Rectal smooth muscle tissue (tissue), 1 donor: Measurements from ENCODE around the gene PTPRA.

Experiments
- H3K27ac ChIP-seq: one replicate; pipeline ENCODE4 v1.7.0; 2013; ENCODE audit warnings: low read depth, low read length, inconsistent platforms
- H3K27me3 ChIP-seq: one replicate; pipeline ENCODE4 v1.7.0; 2013; ENCODE audit warnings: low read length; ENCODE audit not compliant: control insufficient read depth, insufficient read depth
- H3K36me3 ChIP-seq: one replicate; pipeline ENCODE4 v1.7.0; 2013; ENCODE audit warnings: low read length; ENCODE audit not compliant: control insufficient read depth, insufficient read depth
- H3K4me1 ChIP-seq: one replicate; pipeline ENCODE4 v1.7.0; 2013; ENCODE audit warnings: low read length; ENCODE audit not compliant: control insufficient read depth, insufficient read depth
- H3K4me3 ChIP-seq: one replicate; pipeline ENCODE4 v1.7.0; 2013; ENCODE audit warnings: low read length
- H3K9ac ChIP-seq: one replicate; pipeline ENCODE4 v1.7.0; 2013; ENCODE audit warnings: low read length

Gene PTPRA

DNA sequence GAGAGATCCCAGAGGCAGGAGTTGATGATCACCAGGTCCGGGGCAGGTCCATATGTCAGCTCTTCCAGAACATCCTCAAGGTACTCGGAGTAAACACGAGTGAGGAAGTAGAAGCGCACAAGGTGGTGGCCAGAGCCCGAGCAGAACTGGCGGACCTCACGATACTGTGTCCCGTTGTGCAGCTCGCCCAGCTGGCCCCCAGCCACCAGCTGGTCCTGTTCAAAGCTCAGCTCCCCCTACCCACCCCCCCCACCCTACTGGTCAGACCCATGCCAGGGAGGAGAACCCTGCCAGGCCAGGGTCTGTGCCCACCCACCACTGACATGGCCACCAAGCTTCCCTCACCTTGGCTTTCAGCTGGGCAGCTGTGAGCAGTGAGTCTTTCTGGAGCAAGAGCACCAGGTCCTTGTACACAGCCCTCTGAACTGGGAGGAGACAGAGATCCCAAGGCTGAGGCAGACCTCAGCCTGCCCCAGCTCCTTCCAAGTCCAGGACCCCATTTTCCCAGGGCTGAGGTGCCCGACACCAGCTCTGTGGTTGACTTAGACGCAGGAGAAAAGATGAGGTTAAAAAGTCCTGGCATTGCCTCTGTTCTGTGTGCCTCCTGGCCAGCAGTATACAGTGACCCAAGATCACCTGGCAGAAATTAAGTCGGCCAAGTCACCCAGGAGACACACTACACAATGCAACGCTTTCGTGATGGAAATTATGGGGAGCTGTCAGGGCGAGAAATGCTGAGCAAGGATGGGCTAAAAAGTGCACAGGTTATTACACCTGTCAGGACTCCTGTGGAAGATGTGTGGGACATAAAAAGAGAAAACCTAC lies 34.2 kb upstream of the PTPRA start:
- Histone ChIP-seq H3K36me3 (no peaks in the 10 kb centered on the region), H3K4me1 (peaks cover 3% of the 10 kb centered on the region), H3K27ac (no peak overlapping the region), H3K27me3 (no peaks in the 10 kb centered on the region), H3K9ac (no peak overlapping the region), H3K4me3 (no peak overlapping the region)

DNA sequence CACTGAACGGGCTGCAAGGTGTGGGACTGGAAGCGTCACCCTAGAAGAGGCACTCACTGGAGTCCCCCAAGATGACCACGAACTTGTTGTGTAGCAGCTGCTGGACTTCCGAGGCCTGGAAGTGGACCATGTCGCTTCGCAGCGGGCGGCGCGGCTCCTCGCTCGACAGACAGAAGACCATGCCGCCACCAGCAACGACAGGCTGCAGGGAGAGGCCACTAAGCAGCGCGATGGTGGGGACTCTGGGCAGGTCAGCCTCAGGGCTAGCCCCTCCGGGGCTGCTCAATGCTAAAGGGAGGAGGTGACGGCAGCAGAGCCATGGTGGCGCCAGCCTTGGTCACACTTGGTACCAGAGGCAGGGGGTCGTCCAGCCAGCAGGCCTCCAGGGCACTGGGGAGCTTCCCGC lies 33.5 kb upstream of the PTPRA start:
- peak overlapping the region; percentile 91 for H3K4me3 ChIP-seq
- H3K9ac ChIP-seq: peak overlapping the region; percentile 99
- H3K36me3 ChIP-seq: no peaks in the 10 kb centered on the region
- no peaks in the 10 kb centered on the region for H3K27me3 ChIP-seq
- H3K27ac ChIP-seq: peak overlapping the region; percentile 96
- peaks cover 3% of the 10 kb centered on the region for H3K4me1 ChIP-seq

DNA sequence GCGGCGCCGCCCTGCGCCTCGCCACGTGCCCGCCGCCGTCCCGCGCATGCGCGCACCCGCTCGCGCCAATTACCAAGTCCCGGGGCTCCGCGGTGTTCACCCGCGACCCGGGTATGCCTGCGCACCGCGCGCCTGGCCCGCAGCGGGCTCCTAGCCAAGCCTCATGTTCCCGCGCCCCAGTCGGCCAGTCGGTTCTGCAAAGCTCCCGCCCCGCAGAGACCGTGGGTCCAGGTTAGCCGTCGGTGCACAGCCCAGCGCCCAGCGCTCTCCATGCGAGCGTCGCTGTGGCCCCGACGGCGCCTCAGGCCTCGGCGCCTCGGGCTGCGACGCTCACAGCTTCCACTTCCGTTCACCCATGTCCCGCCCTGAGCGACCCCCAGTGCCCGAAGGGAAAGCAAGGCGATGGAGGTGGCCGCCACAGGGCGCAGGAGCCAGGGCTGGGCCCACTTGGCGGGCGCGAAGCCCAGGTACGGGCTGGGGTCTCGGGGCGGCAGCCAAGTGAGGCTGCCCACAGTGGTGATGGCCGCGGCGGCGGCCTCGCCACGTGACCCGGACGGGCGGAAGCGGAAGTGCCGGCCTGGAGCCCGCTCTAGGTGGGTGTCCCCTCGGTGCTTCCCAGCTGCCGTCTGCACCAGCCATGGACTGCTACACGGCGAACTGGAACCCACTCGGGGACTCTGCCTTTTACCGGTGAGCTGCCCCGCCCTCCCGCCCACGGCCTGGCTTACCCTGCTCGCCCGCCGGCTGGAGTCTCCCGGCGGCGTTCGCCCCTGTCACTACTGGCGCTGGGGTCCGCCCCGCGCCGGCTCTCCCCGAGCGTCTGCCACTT lies 32.9 kb upstream of the PTPRA start, which contains the start of the genes PCED1A and VPS16:
Gene PCED1A (minus strand): TSS at position 518 of the 829 bp plus-strand sequence. CDS start 743 bp downstream, outside the sequence.
Gene VPS16 (plus strand): TSS at position 608 of the 829 bp plus-strand sequence. CDS start 30 bp downstream, at position 638.
- Histone ChIP-seq H3K27ac (peak within 1 kb of the TSS; percentile 96), H3K9ac (peak within 1 kb of the TSS; percentile 99), H3K4me3 (peak within 1 kb of the TSS; percentile 91), H3K36me3 (no peaks in the 10 kb centered on the region), H3K27me3 (no peaks in the 10 kb centered on the region), H3K4me1 (peaks cover 3% of the 10 kb centered on the region)

DNA sequence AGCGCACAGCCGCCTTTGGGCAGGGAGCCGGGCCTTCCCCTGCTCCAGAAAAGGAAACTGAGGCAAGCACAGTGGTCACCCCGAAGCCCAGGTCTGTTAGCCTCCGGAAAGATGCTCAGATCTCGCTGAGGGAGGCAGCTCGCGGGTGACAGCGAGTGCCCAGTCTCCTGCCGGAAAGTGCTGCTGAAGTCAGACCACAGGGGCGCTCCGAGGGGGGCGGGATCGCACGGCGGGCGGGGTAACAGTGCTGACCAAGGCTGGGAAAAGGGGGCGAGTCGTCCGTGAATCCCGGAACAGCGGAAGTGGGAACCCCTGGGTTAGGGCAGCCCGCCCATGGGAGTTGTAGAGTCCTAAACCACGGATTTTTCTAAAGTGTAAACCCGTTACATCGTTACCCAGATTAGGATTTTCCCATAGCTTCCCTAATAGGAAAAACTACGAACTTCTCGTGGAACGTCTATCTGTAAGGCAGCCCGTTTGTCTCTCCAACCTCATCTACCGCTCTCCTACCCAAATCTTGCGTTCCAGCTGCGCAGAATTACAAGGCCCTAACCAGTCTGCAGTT lies 32.2 kb upstream of the PTPRA start:
- H3K36me3 ChIP-seq: no peaks in the 10 kb centered on the region
- peaks cover 3% of the 10 kb centered on the region for H3K4me1 ChIP-seq
- H3K27ac ChIP-seq: peak overlapping the region; percentile 72
- H3K4me3 ChIP-seq: peak overlapping the region; percentile 91
- no peaks in the 10 kb centered on the region for H3K27me3 ChIP-seq
- peak overlapping the region; percentile 58 for H3K9ac ChIP-seq

DNA sequence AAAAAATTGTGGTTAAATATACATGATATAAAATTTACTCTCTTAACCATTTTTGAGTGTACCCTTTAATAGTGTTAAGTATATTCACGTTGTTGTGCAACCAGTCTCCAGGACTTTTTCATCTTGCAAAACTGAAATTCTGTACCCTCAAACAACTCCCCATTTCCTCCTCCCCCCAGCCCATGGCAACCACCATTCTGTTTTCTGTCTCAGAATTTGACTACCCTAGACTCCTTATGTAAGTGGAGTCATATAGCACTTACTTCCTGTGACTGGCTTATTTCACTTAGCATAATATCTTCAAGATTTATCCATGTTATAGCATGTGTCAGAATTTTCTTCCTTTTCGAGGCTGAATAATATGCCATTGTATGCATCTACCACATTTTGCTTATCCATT lies 27.7 kb upstream of the PTPRA start:
- Histone ChIP-seq H3K27ac (no peak overlapping the region), H3K36me3 (no peaks in the 10 kb centered on the region), H3K9ac (no peak overlapping the region), H3K4me1 (peaks cover 3% of the 10 kb centered on the region), H3K4me3 (no peak overlapping the region), H3K27me3 (no peaks in the 10 kb centered on the region)

DNA sequence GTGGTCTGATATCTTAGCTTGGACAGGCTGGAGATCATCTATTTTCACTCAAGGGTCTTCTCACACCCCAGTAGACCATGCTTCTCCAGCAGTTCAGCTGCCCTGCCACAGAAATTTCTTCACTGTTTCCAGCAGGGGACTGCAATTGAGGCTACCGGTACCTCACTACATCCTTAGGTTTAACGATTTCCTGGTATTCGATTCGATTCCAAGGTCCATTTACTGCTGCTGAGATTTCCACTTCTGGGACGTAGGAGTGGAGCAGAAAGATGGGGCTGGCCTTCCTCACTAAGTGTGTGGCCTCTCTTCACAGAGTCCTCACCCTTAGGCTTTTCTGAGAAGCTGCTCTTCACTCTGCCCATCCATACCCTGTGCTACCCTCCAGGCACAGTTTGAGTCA lies 26.6 kb upstream of the PTPRA start:
- H3K27ac ChIP-seq: no peak overlapping the region
- H3K27me3 ChIP-seq: no peaks in the 10 kb centered on the region
- no peaks in the 10 kb centered on the region for H3K4me1 ChIP-seq
- no peak overlapping the region for H3K9ac ChIP-seq
- no peaks in the 10 kb centered on the region for H3K36me3 ChIP-seq
- no peak overlapping the region for H3K4me3 ChIP-seq

DNA sequence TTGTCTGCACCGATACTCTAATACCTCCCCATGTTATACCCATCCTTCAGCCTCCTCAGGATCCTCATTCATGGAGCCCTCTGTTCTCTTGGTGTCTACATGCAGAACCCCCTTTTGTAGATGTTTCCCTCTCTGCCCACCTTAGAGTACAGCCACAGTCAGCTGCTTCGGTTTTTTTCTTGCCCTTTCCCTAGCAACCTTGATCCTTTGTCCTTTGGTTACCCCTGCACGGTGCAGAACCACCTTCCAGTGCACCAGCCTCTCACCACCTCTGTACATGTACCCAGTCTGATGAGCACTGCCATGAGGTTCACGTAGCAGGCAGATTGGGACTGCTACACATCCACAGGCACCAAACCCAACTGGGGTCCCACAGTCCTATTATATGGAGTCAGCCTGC lies 25.5 kb upstream of the PTPRA start:
- Histone ChIP-seq H3K9ac (no peak overlapping the region), H3K4me1 (no peaks in the 10 kb centered on the region)

DNA sequence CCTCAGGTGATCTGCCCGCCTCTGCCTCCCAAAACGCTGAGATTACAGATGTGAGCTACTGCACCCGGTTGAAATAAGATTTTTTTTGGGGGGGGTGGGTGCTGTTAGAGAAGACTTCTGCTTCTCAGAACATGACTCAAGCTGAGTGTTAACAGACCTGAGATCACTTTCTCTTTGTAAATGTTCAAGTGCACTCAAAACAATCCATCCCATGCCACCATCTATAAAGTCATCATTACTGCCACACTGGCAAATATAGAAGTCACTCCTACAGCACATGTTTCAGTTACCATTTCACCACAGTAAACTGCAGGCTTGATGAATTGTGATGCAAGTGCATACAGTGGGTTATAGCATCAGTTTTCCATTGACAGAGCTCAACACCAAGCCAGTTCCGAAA lies 23.8 kb upstream of the PTPRA start:
- H3K9ac ChIP-seq: no peak overlapping the region
- no peaks in the 10 kb centered on the region for H3K36me3 ChIP-seq
- H3K4me3 ChIP-seq: no peak overlapping the region
- H3K4me1 ChIP-seq: no peaks in the 10 kb centered on the region
- H3K27me3 ChIP-seq: no peaks in the 10 kb centered on the region
- H3K27ac ChIP-seq: no peak overlapping the region

More for the DNA sequence above, 25.5 kb upstream of the PTPRA start:
- H3K36me3 ChIP-seq: no peaks in the 10 kb centered on the region
- no peak overlapping the region for H3K4me3 ChIP-seq
- H3K27ac ChIP-seq: no peak overlapping the region
- no peaks in the 10 kb centered on the region for H3K27me3 ChIP-seq

DNA sequence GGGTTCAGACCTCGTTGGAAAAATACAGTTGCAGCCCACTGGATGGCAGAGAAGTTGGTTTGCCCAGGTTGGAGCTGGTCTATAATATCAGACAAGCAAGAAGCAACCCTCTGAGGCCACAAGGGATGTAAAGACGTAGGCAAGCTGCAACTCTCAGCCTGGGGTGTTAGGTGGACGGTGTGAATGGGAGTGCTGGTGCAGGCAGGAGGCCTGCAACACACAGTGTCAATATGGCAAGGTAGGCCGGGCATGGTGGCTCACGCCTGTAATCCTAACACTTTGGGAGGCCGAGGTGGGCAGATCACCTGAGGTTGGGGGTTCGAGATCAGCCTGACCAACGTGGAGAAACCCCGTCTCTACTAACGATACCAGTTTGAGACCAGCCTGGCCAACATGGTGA lies 22.2 kb upstream of the PTPRA start:
- no peaks in the 10 kb centered on the region for H3K4me1 ChIP-seq
- H3K27me3 ChIP-seq: no peaks in the 10 kb centered on the region
- no peak overlapping the region for H3K27ac ChIP-seq
- no peak overlapping the region for H3K9ac ChIP-seq
- no peaks in the 10 kb centered on the region for H3K36me3 ChIP-seq
- H3K4me3 ChIP-seq: no peak overlapping the region

DNA sequence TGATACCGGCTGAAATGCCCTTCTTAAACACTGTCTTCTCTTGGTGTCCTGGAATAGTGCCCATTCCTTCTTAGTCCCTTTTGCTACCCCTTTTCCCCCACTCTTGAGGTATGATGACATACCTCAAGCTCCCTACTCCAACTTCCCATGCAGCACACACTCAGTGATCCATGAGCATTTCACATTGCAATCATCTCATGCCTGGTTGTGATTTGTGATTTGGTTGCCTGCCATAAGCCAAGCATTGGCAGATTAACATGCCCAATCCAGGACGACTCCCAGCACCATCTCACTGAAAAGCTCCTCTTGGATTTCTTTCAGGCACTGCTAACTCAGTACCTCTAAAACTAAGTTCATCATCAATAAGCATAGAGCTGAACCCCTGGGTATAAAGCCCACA lies 14.7 kb upstream of the PTPRA start:
- Histone ChIP-seq H3K27me3 (no peaks in the 10 kb centered on the region), H3K36me3 (peaks cover 10% of the 10 kb centered on the region), H3K4me3 (no peak overlapping the region), H3K4me1 (no peaks in the 10 kb centered on the region), H3K27ac (no peak overlapping the region), H3K9ac (no peak overlapping the region)

DNA sequence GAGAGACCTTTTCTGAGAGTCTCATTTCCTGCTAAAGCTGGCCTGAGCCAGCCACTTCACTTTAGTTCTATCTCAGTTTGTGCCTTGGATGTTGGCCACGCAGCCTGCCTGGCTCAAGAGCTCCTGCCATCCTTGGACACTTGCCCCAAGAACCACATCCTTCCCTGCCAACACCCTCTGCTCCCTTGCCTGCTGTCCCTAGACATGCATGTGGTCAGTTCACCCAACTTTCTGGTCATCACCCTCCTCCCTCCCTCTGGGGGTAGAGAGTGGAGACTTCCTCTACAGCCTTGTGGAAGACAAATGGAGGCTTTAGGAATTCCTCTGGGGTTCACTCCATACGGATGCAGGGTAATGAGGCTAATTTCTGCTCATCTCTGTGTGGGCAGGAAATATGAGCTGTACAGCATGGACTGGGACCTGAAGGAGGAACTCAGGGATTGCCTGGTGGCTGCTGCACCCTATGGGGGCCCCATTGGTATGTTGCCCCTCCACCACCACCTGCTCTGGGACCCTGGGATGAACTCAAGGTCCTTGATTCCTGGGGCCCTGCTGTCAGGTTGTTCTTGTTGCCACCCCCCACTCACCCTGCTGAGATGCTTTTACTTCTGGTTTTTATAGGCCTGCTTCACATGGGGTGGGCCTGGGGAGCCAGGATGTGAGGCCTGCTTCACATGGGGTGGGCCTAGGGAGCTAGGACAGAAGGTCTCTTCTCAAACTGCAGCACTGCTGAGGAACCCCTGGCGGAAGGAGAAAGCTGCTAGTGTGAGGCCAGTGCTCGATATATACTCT lies 13.8 kb upstream of the PTPRA start:
- H3K4me3 ChIP-seq: no peak overlapping the region
- no peak overlapping the region for H3K27ac ChIP-seq
- no peak overlapping the region for H3K9ac ChIP-seq
- H3K4me1 ChIP-seq: no peaks in the 10 kb centered on the region
- H3K36me3 ChIP-seq: peaks cover 15% of the 10 kb centered on the region
- no peaks in the 10 kb centered on the region for H3K27me3 ChIP-seq

DNA sequence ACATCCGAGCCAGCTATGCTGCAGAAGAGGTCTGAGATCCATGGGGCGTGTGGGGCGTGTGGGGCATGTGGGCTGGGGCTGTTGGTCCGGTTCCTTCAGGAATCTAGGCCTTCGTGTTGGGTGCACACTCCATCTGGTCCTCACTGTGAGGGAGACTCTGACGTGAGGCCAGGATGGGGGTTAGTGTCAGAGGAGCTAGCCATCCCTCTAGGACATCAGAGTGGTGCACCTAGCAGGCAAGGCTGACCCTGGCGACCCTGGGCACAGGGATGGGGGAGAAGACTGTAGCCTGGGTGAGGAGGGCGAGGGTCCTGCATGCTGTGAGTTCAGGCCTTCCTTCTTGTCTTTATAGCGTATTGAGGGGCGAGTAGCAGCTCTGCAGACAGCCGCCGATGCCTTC lies 8.7 kb upstream of the PTPRA start:
- Histone ChIP-seq H3K27me3 (no peaks in the 10 kb centered on the region), H3K4me3 (no peak overlapping the region), H3K27ac (no peak overlapping the region), H3K36me3 (peaks cover 25% of the 10 kb centered on the region), H3K9ac (no peak overlapping the region), H3K4me1 (no peaks in the 10 kb centered on the region)
